Islet precursor cell (in vitro differentiated cells): ENCODE data around the gene LEMD1.

Experiments used
- DNase-seq: peaks from one replicate; pipeline ENCODE4 v3.0.0-alpha.2; 2018

LEMD1 gene

GRCh38 chr1:205351984-205352713 is 69.7 kb downstream of the LEMD1 start:
- DNase-seq, result peak; percentile 95

DNA sequence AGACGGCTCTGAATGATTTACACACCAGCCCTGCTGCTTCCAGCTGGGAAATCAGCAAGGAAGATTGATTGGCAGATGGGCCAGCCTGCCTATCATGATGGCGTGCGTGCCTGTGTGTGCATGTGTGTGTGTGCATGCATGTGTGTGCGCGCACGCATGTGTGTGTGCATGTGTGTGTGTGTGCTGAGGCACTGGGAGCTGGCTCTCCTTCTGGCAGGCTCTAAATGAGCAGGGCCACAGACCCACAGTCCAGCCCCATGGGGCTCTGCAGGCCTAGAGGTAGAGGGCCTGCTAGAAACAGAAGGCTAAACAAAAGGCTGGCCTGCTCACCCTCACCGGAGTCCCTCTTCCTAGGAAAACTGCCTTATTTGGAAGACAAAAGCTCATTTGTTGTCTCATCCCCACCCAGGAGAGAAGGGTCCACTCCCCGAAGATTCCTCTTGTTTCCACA is 71.1 kb downstream of the LEMD1 start:
- DNase-seq, result peak; percentile 89

DNA sequence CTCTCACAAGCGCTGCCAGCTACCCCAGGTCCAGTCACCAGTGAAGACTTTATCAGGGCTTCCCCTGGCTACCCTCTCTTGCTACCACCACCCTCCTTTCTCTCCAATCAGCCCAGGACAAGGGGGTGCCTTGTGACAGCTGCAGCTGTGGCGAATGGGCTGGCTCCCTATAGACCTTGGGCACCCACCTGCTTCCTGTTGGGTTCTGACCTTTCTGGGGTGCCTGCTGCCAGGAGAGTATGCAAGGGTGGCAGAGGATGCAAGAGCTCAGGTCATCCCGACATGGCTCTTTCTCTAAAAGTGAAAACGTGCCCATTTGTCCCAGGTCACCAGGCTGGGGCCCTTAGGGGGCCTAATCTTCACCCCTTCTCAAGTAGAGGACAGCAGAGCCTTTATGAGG is 71.7 kb downstream of the LEMD1 start:
- DNase-seq, result no peak

GRCh38 chr1:205348554-205349487 is 73.0 kb downstream of the LEMD1 start:
- peak; percentile 93 for DNase-seq

DNA sequence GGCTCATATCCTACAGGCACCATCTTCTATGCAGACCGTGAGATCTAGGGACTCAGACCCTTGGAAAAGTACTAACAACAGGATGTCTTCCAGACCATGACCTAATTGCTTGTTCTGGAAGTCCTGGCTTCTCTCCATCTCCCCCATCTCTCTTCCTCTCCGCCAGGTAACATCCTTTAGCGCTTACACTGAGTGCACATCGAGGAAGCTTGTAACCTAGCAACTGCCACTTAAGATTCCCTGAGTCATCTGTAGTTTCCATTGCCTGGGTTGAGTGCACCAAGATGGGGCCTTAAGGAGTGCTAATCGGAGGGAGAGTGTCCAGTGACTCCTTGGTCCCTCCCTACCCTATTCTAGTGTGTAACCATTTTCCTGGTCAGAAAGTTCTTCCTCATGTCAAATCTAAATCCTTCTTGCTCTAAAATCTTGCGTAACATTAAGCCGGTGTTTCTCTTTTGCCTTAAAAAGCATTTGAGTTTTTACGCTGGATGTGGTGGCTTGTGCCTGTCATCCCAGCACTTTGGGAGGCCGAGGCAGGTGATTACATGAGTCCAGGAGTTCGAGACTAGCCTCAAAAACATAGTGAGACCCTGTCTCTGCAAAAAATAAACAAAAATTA is 74.8 kb downstream of the LEMD1 start:
- DNase-seq, result peak; percentile 96

- DNase-seq, result no peak
These were observed 76.1 kb downstream of the LEMD1 start for GRCh38 chr1:205345761-205346160.

GRCh38 chr1:205344066-205344928 is 77.6 kb downstream of the LEMD1 start:
- DNase-seq, result peak; percentile 79

GRCh38 chr1:205343431-205344065 is 78.3 kb downstream of the LEMD1 start:
- peak; percentile 82 for DNase-seq

DNA sequence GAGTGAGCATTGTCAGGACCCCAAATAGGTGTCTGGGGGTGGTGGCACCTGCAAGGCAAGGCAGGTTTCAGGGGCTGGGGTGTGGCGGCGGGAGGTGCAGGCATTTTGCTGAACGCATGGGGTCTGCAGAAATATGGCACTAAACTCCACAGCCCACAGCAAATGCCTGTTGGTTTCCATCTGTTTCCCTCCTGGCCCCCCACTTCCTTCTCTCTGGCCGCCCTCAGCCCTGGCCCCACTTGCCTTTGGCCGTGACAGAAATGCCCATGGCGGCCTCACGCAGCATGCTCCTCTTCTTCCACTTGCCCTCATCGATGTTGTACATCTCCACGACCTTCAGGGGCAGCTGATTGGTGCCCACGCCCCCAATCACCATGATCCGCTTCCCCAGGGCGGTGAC is 78.9 kb downstream of the LEMD1 start:
- no peak for DNase-seq

DNA sequence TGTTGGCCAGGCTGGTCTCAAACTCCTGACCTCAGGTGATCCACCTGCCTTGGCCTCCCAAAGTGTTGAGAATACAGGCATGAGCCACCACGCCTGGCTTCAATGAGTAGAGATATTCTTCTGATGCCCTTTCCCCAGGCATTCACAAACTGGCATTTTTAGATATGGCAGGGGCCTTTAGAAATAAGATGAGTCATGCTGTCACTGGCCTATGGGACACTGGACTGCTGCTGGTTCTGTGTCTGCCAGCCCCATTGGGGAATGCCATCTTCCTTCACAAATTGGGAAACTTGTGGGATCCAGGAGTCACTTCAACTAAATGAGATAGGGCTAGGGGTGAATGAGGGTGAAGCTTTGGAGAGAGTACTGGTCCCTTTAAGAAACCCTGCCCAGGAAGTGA is 81.2 kb downstream of the LEMD1 start:
- no peak for DNase-seq

DNA sequence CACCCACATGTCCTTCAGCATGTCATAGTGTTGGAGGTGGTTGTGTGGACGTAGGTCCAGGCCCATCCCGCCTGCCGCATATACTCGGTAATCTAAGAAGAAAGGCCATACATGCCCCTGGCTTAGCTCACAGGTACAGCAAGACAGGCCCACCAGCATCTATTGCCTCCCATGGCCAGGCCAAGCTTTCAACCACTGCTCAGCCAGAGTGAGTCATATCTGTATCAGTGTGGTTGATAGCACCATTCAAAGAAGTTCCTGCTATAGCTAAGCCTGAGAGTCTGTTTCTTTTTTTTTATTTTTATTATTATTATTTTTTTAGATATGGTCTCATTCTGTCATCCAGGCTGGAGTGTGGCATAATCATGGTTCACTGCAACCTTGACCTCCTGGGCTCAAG is 82.1 kb downstream of the LEMD1 start:
- DNase-seq, result no peak

GRCh38 chr1:205339197-205339702 is 82.6 kb downstream of the LEMD1 start:
- no peak for DNase-seq

- DNase-seq, result no peak
These were observed 83.8 kb downstream of the LEMD1 start for GRCh38 chr1:205338011-205338410.

GRCh38 chr1:205337481-205337880 is 84.4 kb downstream of the LEMD1 start:
- no peak for DNase-seq

DNA sequence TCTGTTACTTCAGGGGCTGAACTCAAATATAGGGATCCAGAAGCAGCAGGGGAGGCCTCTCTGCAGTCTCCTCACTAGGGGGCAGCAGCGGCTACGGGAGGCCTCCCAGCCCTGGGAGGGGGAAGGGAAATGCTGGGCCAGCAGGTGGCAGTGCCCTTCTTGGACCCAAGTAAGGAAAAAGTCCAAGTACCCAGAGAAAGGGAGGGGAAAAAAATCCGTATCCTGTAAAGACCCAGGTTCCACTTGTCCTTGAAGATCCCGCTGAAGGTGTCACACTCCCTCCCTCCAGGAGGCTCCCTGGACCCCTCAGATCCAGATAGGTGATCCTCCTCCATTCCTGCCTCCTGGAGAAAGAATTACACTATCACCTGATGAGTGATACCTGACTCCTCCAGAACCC is 86.2 kb downstream of the LEMD1 start:
- DNase-seq, result peak; percentile 93

- DNase-seq, result no peak
These were observed 89.7 kb downstream of the LEMD1 start for GRCh38 chr1:205332015-205332791.
